Left lung (tissue), 10 donors: ENCODE measurements around the gene ABCA1. TPM values are rescaled to one million over a fixed set of nuclear protein-coding genes. Genes with fewer than 3 reads are reported as not detected.

Experiments used
- ATAC-seq: fragments of 200-7000 bp; cut with Tn5 transposase; one replicate; pipeline ENCODE4 v1.9.1; 2020; ENCODE audit warnings: moderate library complexity
- DNase-seq, 4 donors: peaks; one replicate each; pipeline ENCODE4 v3.0.0-alpha.2; 2013 to 2020
- H3K27ac ChIP-seq, 2 donors: fragments of 200-600 bp; sonication (generic) in 1 of 2; one replicate each; pipeline versions ENCODE4 v1.5.0 to v1.8.0; 2020 to 2021
- H3K27me3 ChIP-seq, 2 donors: fragments of 200-600 bp; sonication (generic) in 1 of 2; one replicate each; pipeline versions ENCODE4 v1.5.0 to v1.8.0; 2020 to 2021
- H3K36me3 ChIP-seq, 2 donors: fragments of 200-600 bp; sonication (generic) in 1 of 2; one replicate each; pipeline versions ENCODE4 v1.5.0 to v1.8.0; 2020 to 2021
- H3K4me1 ChIP-seq, 2 donors: fragments of 200-600 bp; one replicate each; pipeline ENCODE4 v1.8.0; 2021
- H3K4me3 ChIP-seq, 2 donors: fragments of 200-600 bp; sonication (generic) in 1 of 2; one replicate each; pipeline versions ENCODE4 v1.5.0 to v1.8.0; 2020 to 2021; ENCODE audit warnings: mild to moderate bottlenecking in 1 of 2
- H3K9me3 ChIP-seq, 2 donors: fragments of 200-600 bp; sonication (generic) in 1 of 2; one replicate each; pipeline versions ENCODE4 v1.5.0 to v1.8.0; 2020 to 2021
- intact Hi-C, 2 donors: fragments of 100-400 bp; cut with DNase I; formaldehyde crosslinking; loops; one replicate each; pipeline versions ENCODE4 v1.11.2 to v1.14.2; 2022
- polyA plus RNA-seq, 6 donors: library from polyadenylated mRNA; unstranded; fragments of 120-200 nt; gene quantifications; one replicate each; pipeline ENCODE4 v1.2.1, GENCODE V29; 2013; ENCODE audit not compliant: insufficient read length in 6 of 6
- total RNA-seq, 2 donors: library from RNA; stranded (reverse); fragmentation: NEBNext Ultra II Directional; extraction: Animal tissue kit (Norgen Biotek cat#: 25700); gene quantifications; one replicate each; pipeline ENCODE4 v1.2.1, GENCODE V29; 2021
- TF ChIP-seq, protein P1 (sequence below), 2 donors: fragments of 200-600 bp; sonication (generic) in 1 of 2; IDR thresholded peaks; one replicate each; pipeline versions ENCODE4 v1.5.0 to v1.8.0; 2021; ENCODE audit warnings: antibody characterized with exemption in 2 of 2
- donor health status: DM: no; HTN: yes; CAD: no.
- donor health status: DM: no; HTN: no; CAD: no.

The ABCA1 gene
- total and polyA plus RNA-seq, 8 donors = 12.8 to 53.0 (median 18.2) TPM

DNA sequence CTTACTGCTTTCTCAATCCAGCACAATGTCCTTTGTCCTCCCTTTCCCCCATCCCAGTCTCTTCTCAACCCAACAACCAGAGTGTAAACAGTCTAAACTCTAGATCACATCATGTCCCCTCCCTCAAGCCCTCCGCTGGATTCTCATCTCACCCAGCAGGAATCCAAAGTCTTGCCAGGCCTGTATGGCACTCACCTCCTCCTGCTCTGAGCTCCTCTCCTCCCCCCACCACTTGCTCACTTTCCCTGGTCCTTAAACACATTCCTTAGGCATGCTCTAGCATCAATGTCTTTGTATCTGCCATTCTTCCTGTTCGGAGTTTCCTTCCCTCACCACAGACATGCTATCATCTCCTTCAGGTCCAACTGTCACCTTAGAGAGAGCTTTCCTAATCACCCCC is 85.3 kb downstream of the ABCA1 start:
- ATAC-seq (peak; percentile 35), DNase-seq (no peak)
- peaks cover 0 to 48% of the 10 kb centered on the region in 2 donors for H3K36me3 ChIP-seq
- H3K27ac ChIP-seq = no peak overlapping the region
- no peak overlapping the region for H3K4me3 ChIP-seq
- intact Hi-C loops = no loop called here
- no peaks in the 10 kb centered on the region for H3K9me3 ChIP-seq
- peaks cover 0 to 8% of the 10 kb centered on the region in 2 donors for H3K4me1 ChIP-seq
- H3K27me3 ChIP-seq = no peaks in the 10 kb centered on the region
- TF ChIP-seq, protein P1, sequence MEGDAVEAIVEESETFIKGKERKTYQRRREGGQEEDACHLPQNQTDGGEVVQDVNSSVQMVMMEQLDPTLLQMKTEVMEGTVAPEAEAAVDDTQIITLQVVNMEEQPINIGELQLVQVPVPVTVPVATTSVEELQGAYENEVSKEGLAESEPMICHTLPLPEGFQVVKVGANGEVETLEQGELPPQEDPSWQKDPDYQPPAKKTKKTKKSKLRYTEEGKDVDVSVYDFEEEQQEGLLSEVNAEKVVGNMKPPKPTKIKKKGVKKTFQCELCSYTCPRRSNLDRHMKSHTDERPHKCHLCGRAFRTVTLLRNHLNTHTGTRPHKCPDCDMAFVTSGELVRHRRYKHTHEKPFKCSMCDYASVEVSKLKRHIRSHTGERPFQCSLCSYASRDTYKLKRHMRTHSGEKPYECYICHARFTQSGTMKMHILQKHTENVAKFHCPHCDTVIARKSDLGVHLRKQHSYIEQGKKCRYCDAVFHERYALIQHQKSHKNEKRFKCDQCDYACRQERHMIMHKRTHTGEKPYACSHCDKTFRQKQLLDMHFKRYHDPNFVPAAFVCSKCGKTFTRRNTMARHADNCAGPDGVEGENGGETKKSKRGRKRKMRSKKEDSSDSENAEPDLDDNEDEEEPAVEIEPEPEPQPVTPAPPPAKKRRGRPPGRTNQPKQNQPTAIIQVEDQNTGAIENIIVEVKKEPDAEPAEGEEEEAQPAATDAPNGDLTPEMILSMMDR (IDR thresholded peaks at IDR 0.05) = no peak

- intact Hi-C loops = no loop called here
- TF ChIP-seq, protein P1 (IDR thresholded peaks at IDR 0.05) = no peak
These were observed 86.3 kb downstream of the ABCA1 start for GRCh38 chr9:104841601-104842141.

GRCh38 chr9:104838958-104839357 is 89.0 kb downstream of the ABCA1 start:
- intact Hi-C loops = no loop called here
- DNase-seq (no peak), ATAC-seq (no peak)
- Histone ChIP-seq H3K4me3 (no peak overlapping the region), H3K27ac (no peak overlapping the region), H3K9me3 (no peaks in the 10 kb centered on the region), H3K27me3 (no peaks in the 10 kb centered on the region), H3K36me3 (peaks cover 0 to 68% of the 10 kb centered on the region in 2 donors), H3K4me1 (peaks cover 6 to 35% of the 10 kb centered on the region in 2 donors)
- TF ChIP-seq, protein P1 (IDR thresholded peaks at IDR 0.05) = no peak

More at GRCh38 chr9:104841601-104842141, 86.3 kb downstream of the ABCA1 start:
- Histone ChIP-seq H3K4me3 (no peak overlapping the region), H3K4me1 (peaks cover under 1 to 14% of the 10 kb centered on the region in 2 donors), H3K27ac (no peak overlapping the region), H3K9me3 (no peaks in the 10 kb centered on the region), H3K27me3 (no peaks in the 10 kb centered on the region), H3K36me3 (peaks cover 0 to 58% of the 10 kb centered on the region in 2 donors)
- no peak for DNase-seq
- ATAC-seq = peak; percentile 67

- TF ChIP-seq, protein P1 (IDR thresholded peaks at IDR 0.05) = no peak
- Histone ChIP-seq H3K36me3 (peaks cover 0 to 86% of the 10 kb centered on the region in 2 donors), H3K4me3 (no peak overlapping the region), H3K27me3 (no peaks in the 10 kb centered on the region), H3K9me3 (no peaks in the 10 kb centered on the region), H3K4me1 (peaks cover 6 to 31% of the 10 kb centered on the region in 2 donors), H3K27ac (no peak overlapping the region)
- ATAC-seq (peak; percentile 9), DNase-seq (no peak)
- intact Hi-C loops = no loop called here
These were observed 91.2 kb downstream of the ABCA1 start for GRCh38 chr9:104836767-104837166.

DNA sequence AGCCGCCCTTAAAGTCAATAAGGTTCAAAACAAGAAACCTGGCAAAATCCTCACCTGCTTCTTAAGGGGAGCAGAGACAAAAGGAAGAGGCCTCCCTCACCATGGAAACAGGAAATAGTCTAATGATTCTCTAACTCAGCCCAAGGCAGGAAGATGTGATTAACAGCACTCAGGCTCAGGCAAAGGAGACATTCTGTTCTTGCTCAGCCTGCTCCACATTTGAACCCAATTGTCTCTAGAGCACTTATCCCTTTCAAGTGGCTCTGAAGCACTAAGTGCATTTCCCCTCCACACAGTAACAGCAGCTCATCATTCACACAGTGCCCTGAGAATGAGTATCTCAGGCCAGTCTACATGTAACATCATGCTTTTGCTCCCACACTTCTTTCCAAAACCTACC is 91.7 kb downstream of the ABCA1 start:
- no peaks in the 10 kb centered on the region for H3K9me3 ChIP-seq
- peaks cover 0 to 92% of the 10 kb centered on the region in 2 donors for H3K36me3 ChIP-seq
- DNase-seq (no peak), ATAC-seq (peak; percentile 28)
- no peak overlapping the region for H3K27ac ChIP-seq
- H3K4me1 ChIP-seq = peaks cover 6 to 27% of the 10 kb centered on the region in 2 donors
- TF ChIP-seq, protein P1 (IDR thresholded peaks at IDR 0.05) = no peak
- intact Hi-C loops = no loop called here
- no peak overlapping the region for H3K4me3 ChIP-seq
- H3K27me3 ChIP-seq = no peaks in the 10 kb centered on the region
